HG03064 (cell line): ENCODE results near the gene NLRP8.
"Not testable (repeated sequence)": the region's sequence is repeated elsewhere in the genome, so short reads cannot be mapped to it uniquely, and the experiment has no call there.

ENCODE experiments used
- ATAC-seq: cut with Tn5 transposase; IDR thresholded peaks from one replicate; pipeline ENCODE4 v1.9.1; 2021; ENCODE audit warnings: low read depth; ENCODE audit not compliant: unreplicated experiment

NLRP8 gene

DNA sequence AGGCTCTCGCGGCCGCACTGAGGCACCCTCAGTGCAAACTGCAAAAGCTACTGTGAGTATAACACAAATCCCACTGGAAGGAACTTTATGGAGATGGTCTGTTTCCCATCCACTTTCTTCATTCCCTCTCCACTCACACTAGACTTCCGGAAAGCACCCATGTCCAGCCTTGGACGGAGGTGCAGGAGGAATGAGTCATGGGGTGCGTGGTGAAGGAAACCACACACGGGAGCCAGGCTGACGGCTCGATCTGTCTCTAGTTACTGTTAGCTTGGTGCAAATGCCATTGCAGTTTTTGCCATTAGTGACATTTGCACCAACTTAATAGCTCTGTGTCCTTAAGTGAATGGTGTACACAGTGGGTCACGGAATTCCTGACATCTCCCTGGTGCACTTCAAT is 14.6 kb downstream of the NLRP8 start:
- no peak for ATAC-seq

DNA sequence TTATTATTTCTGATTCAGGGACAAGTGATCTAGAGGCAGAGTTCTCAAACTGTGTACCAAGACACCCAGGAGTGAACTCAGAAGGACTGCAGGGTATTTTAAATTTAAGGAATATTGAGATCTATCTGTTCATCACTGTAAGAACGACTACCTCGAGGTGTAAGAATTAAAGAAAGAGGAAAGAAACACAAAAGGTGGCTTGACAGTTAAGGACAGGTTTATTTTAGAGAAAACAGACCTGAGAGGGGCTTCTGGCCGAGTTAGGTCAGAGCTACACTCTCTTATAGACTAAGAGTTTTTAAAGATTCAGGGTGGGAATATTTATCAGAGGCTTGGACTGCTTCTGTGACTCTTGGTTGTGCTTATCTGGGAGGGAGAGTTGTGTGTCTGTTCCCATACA is 26.4 kb downstream of the NLRP8 start:
- no peak for ATAC-seq

DNA sequence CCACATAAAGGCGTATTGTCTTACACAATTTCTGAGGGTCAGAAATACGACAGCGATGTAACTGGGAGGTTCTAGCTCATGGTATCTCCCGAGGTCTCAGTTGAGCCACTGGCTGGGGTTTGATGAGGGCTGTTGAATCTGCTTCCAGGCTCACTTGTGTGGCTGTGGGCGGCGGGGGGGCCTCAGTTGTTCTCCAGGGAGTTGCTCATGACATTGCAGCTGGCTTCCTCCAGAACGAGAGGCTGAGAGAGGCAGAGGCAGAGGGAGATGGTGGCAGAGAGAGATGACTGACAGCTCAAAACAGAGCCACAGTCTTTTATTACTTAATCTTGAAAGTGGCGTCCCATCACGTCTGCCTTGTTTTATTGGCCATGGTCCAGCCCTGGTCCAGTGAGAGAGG is 32.8 kb downstream of the NLRP8 start:
- ATAC-seq, result no peak

DNA sequence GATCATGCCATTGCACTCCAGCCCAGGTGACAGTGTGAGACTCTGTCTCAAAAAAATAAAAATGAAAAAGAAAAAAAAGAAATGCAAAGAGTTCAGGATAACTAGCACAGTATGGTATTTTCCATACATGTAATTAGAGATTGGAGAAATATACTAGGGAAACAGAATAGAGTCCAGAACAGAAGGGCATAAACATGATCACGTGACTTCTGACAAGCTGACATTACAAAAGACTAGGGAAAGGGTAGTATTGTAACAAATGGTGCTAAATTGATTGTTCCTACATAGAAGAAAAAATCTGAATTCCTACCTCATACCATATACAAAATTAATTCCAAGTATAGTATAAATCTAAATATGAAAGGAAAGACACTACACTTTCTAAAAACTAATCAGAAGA is 37.6 kb downstream of the NLRP8 start:
- no peak for ATAC-seq

DNA sequence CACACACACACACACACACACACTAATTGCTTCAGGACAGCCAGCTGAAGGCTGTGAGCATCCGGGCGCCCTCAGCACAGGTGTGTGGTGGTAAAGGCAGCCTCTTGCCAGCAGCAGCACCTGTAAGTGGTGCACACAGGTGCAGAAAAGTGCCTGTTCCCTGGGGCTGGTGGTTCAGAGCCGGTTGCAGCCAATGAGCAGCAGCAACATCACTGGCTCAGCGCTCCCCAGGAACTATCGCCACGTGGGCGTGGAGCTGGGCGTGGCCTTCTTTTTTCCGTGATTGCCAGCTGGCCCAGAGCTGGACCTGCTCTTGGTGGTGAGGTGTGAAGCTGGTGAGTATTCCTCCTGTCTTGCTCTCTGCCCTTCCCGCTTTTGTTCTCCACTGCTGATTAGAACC is 38.9 kb downstream of the NLRP8 start, which contains the start of gene NLRP5:
Gene NLRP5, plus strand, starts transcription at position 289 of the 400 bp plus-strand sequence.
- ATAC-seq, result no peak

DNA sequence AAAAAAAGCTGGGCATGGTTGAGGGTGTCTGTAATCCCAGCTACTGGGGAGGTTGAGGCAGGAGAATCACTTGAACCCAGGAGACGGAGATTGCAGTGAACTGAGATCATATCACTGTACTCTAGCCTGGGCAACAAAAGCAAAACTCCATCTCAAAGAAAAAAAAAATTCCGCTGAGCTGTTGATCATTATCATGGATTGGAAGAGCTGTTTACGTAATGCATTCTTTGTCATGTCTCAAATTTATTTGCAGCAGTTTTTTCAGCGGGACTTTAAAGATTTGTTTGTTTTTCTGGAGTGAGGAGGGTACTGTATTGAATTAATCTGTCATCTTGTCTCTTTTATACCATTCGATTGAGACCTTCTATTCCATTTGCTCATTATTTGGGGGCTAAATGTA is 43.2 kb downstream of the NLRP8 start:
- ATAC-seq, result no peak

DNA sequence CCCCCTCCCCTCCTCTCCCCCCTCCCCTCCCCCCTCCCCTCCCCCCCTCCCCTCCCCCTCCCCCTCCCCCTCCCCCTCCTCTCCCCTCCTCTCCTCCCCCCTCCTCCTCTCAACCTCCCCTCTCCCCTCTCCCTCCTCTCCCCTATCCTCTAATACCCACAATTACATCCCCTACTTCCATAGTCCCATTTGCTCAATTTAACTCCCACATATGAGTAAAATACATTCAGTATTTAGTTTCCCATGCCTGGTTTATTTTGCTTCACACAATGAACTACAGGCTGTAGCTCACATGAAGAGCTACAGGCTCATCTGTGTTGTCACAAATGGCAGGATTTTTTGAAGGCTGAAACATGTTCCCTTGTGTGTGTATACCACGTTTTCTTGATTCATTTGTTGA is 45.9 kb downstream of the NLRP8 start:
- no peak for ATAC-seq

DNA sequence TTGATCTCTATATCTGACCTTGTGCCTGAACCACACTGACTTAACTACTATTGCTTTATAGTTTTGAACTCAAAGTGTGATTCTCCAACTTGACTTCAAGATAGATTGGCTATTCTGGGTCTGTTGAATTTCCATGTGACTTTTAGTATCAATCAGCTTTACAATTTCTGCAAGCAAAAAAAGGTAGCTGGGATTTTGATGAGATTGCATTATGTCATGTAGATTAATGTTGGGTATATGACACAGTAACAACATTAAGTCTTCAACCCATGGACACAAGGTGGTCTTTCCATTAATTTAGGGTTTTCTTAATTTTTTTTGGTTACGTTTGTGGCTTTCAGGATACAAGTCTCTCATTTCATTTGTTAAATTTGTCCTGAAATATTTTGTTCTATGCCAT is 67.1 kb downstream of the NLRP8 start:
- ATAC-seq, result no peak

DNA sequence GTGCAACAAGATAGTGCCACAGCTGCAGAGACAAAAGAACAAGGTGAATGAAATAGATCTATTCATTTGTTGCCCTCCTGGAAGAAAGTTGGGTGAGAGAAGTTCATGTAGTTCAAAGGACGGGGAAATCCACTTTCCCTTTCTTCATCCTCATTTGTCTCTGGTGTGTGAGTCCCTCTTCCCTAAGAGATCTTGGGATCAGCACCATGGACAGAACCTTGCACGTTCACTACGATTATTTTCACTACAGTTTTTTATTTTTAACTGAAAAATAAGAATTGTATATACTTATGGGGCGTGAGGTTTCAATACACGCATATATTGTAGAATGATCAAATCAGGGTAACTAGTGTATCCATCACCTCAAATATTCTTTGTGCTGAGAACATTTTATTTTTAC is 68.1 kb downstream of the NLRP8 start:
- ATAC-seq, result no peak

DNA sequence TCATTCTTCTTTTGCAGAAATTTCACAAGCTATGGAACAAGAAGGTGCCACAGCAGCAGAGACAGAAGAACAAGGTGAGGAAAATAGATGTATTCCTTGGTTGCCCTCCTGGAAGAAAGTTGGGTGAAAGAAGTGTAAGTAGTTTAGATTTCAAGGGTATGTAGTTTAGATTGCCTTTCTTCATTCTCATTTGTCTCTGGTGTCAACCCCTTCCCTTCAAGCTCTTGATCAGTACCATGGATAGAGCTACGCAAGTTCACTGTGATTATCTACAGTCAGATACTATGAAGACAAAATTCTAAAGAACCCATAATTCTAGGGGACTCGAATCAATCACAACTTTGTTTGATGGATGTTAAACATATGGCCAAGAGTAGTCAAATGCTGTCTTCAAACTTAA is 71.7 kb downstream of the NLRP8 start:
- ATAC-seq, result not testable (repeated sequence)

DNA sequence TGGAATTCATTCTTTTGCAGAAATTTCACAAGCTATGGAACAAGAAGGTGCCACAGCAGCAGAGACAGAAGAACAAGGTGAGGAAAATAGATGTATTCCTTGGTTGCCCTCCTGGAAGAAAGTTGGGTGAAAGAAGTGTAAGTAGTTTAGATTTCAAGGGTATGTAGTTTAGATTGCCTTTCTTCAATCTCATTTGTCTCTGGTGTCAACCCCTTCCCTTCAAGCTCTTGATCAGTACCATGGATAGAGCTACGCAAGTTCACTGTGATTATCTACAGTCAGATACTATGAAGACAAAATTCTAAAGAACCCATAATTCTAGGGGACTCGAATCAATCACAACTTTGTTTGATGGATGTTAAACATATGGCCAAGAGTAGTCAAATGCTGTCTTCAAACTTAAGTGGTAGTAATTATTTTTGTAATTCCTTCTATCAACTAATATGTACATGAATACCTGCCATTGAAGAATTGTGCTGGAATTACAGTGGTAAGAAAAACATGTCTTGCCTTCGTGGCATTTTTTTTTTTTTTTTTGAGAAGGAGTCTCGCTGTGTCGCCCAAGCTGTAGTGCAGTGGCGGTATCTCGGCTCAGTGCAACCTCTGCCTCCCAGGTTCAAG is 72.8 kb downstream of the NLRP8 start:
- not testable (repeated sequence) for ATAC-seq

DNA sequence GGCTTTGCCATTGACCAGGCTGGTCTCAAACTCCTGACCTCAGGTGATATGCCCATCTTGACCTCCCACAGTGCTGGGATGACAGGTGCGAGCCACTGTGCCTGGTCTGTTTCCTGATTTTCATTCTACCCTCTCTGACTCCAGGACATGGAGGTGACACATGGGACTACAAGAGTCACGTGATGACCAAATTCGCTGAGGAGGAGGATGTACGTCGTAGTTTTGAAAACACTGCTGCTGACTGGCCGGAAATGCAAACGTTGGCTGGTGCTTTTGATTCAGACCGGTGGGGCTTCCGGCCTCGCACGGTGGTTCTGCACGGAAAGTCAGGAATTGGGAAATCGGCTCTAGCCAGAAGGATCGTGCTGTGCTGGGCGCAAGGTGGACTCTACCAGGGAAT is 79.1 kb downstream of the NLRP8 start:
- ATAC-seq, result no peak
